ENCODE measurements around the gene SORBS2. TPM values are rescaled to one million over a fixed set of nuclear protein-coding genes. Genes with fewer than 3 reads are reported as not detected.

Gene SORBS2
- polyA plus RNA-seq, 1 donor from 2014 or later, result 46.0 TPM

- H3K27ac ChIP-seq (ENCODE audit: low read length), result no peak overlapping the region
- H3K9me2 ChIP-seq (ENCODE audit: insufficient read depth, low read length), result no peaks in the 10 kb centered on the region
- H4K20me1 ChIP-seq (ENCODE audit: insufficient read depth), result no peaks in the 10 kb centered on the region
- H2AFZ ChIP-seq (ENCODE audit: low read depth, low read length), result no peak overlapping the region
- H3K27me3 ChIP-seq (ENCODE audit: insufficient read depth, low read depth, low read length), result no peaks in the 10 kb centered on the region
- no peak overlapping the region for H3K4me3 ChIP-seq (ENCODE audit: low read length)
- no peaks in the 10 kb centered on the region for H3F3A ChIP-seq (ENCODE audit: insufficient read depth, low read length, poor library complexity, severe bottlenecking)
- no peak overlapping the region for H3K9ac ChIP-seq (ENCODE audit: low read length)
- no peak overlapping the region for H3K4me2 ChIP-seq (ENCODE audit: low read length)
- peaks cover 14% of the 10 kb centered on the region for H3K79me2 ChIP-seq (replicated peaks; ENCODE audit: insufficient read depth, low read length)
- H3K36me3 ChIP-seq (ENCODE audit: insufficient read depth, low read length), result no peaks in the 10 kb centered on the region
- TF ChIP-seq EZH2 (IDR thresholded peaks at IDR 0.05; ENCODE audit: borderline replicate concordance, insufficient read depth, low read length, poor library complexity, severe bottlenecking), result no peak
- TF ChIP-seq MXI1 (conservative IDR thresholded peaks at IDR 0.05; ENCODE audit: poor library complexity, severe bottlenecking), result no peak
- TF ChIP-seq TAF1 (IDR thresholded peaks at IDR 0.05; ENCODE audit: low read depth), result no peak
- TF ChIP-seq CTCF (IDR thresholded peaks at IDR 0.05; ENCODE audit: poor library complexity, severe bottlenecking), result no peak
- TF ChIP-seq, protein P1, sequence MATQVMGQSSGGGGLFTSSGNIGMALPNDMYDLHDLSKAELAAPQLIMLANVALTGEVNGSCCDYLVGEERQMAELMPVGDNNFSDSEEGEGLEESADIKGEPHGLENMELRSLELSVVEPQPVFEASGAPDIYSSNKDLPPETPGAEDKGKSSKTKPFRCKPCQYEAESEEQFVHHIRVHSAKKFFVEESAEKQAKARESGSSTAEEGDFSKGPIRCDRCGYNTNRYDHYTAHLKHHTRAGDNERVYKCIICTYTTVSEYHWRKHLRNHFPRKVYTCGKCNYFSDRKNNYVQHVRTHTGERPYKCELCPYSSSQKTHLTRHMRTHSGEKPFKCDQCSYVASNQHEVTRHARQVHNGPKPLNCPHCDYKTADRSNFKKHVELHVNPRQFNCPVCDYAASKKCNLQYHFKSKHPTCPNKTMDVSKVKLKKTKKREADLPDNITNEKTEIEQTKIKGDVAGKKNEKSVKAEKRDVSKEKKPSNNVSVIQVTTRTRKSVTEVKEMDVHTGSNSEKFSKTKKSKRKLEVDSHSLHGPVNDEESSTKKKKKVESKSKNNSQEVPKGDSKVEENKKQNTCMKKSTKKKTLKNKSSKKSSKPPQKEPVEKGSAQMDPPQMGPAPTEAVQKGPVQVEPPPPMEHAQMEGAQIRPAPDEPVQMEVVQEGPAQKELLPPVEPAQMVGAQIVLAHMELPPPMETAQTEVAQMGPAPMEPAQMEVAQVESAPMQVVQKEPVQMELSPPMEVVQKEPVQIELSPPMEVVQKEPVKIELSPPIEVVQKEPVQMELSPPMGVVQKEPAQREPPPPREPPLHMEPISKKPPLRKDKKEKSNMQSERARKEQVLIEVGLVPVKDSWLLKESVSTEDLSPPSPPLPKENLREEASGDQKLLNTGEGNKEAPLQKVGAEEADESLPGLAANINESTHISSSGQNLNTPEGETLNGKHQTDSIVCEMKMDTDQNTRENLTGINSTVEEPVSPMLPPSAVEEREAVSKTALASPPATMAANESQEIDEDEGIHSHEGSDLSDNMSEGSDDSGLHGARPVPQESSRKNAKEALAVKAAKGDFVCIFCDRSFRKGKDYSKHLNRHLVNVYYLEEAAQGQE (IDR thresholded peaks at IDR 0.05; ENCODE audit: borderline replicate concordance), result no peak
- TF ChIP-seq SMC3 (conservative IDR thresholded peaks at IDR 0.05; ENCODE audit: poor library complexity), result no peak
- no peak for TF ChIP-seq EP300 (conservative IDR thresholded peaks at IDR 0.05; ENCODE audit: poor library complexity, severe bottlenecking)
- no peak for TF ChIP-seq POLR2AphosphoS5 (IDR thresholded peaks at IDR 0.05)
- TF ChIP-seq RAD21 (conservative IDR thresholded peaks at IDR 0.05), result no peak
- no peaks in the 10 kb centered on the region for H3K9me3 ChIP-seq (ENCODE audit: low read length)
These were observed 62.1 kb downstream of the SORBS2 start for GRCh38 chr4:185749858-185750257.

DNA sequence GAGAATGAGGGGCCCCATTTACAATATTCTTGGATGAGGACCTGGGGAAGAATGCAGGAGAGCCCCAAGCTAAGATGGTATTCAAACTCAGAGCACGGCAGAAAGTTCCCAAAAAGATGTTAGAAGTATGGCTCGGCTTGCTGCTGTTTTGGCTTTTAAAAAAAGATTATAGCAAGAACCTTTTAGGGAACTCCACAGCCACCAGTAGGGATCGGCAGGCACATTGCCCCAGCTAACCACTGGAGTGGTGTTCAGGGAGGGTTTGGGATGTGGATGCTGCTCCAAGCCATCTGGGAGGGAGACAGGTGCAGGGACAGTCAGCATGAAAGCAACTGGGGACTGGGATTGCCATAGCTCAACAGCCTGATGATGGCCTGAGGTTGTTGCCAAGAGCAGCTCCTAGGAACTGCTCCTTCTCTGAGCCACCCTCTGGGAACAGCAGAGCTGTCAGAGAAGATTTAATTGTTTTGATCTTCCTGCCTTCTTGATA, 63.0 kb downstream of the SORBS2 start:
- Histone ChIP-seq H3K9me3 (ENCODE audit: low read length) (no peaks in the 10 kb centered on the region), H3K9me2 (ENCODE audit: insufficient read depth, low read length) (no peaks in the 10 kb centered on the region), H3K9ac (ENCODE audit: low read length) (no peak overlapping the region), H3K27me3 (ENCODE audit: insufficient read depth, low read depth, low read length) (no peaks in the 10 kb centered on the region), H4K20me1 (ENCODE audit: insufficient read depth) (no peaks in the 10 kb centered on the region), H3K4me3 (ENCODE audit: low read length) (no peak overlapping the region), H3K79me2 (replicated peaks; ENCODE audit: insufficient read depth, low read length) (peaks cover 10% of the 10 kb centered on the region), H3K27ac (ENCODE audit: low read length) (no peak overlapping the region), H3F3A (ENCODE audit: insufficient read depth, low read length, poor library complexity, severe bottlenecking) (no peaks in the 10 kb centered on the region), H3K36me3 (ENCODE audit: insufficient read depth, low read length) (no peaks in the 10 kb centered on the region), H2AFZ (ENCODE audit: low read depth, low read length) (no peak overlapping the region), H3K4me2 (ENCODE audit: low read length) (no peak overlapping the region)
- TF ChIP-seq SMC3 (conservative IDR thresholded peaks at IDR 0.05; ENCODE audit: poor library complexity) (no peak), POLR2AphosphoS5 (IDR thresholded peaks at IDR 0.05) (no peak), EP300 (conservative IDR thresholded peaks at IDR 0.05; ENCODE audit: poor library complexity, severe bottlenecking) (no peak), TAF1 (IDR thresholded peaks at IDR 0.05; ENCODE audit: low read depth) (no peak), RAD21 (conservative IDR thresholded peaks at IDR 0.05) (no peak), CTCF (IDR thresholded peaks at IDR 0.05; ENCODE audit: poor library complexity, severe bottlenecking) (no peak), MXI1 (conservative IDR thresholded peaks at IDR 0.05; ENCODE audit: poor library complexity, severe bottlenecking) (no peak), EZH2 (IDR thresholded peaks at IDR 0.05; ENCODE audit: borderline replicate concordance, insufficient read depth, low read length, poor library complexity, severe bottlenecking) (no peak)
- TF ChIP-seq, protein P1 (IDR thresholded peaks at IDR 0.05; ENCODE audit: borderline replicate concordance), result no peak
